Cardiac muscle cell (in vitro differentiated cells and primary cell): ENCODE measurements around the gene MACROD2. TPM values are rescaled to one million over a fixed set of nuclear protein-coding genes. Genes with fewer than 3 reads are reported as not detected.
A peak's percentile ranks its signal among the peaks of the same experiment; 100 is the strongest.

Experiments
- DNase-seq, 2 donors: peaks; one replicate each; pipeline versions ENCODE4 v3.0.0 to v3.0.0-alpha.2; 2010 to 2017; ENCODE audit warnings: low read depth in 1 of 2, low spot score in 1 of 2
- H3K27ac ChIP-seq: fragments of 200-600 bp; sonication (generic); 2 replicates; pipeline ENCODE4 v1.5.1; 2016
- H3K27me3 ChIP-seq: fragments of 200-600 bp; sonication (generic); 2 replicates; pipeline ENCODE4 v1.6.0; 2016; ENCODE audit warnings: control low read depth
- H3K36me3 ChIP-seq: fragments of 200-600 bp; sonication (generic); 2 replicates; pipeline ENCODE4 v1.5.1; 2016; ENCODE audit warnings: control low read depth
- H3K4me1 ChIP-seq: fragments of 200-600 bp; sonication (generic); 2 replicates; pipeline ENCODE4 v1.8.1; 2017; ENCODE audit warnings: low read depth, mild to moderate bottlenecking, mixed run types
- H3K4me3 ChIP-seq: fragments of 200-600 bp; sonication (generic); 2 replicates; pipeline ENCODE4 v1.5.1; 2016; ENCODE audit warnings: mild to moderate bottlenecking
- H3K9me3 ChIP-seq: fragments of 200-600 bp; sonication (generic); 2 replicates; pipeline ENCODE4 v1.5.1; 2017; ENCODE audit warnings: low read depth, mild to moderate bottlenecking, control low read depth
- polyA plus RNA-seq: library from polyadenylated mRNA; unstranded; fragments of >200 nt; fragmentation: Nextera tagmentation; extraction: Ambion mirVana; gene quantifications from 2 replicates; pipeline ENCODE4 v1.2.1, GENCODE V29; 2016
- total RNA-seq: library from RNA; depleted of rRNA; stranded (reverse); fragments of >200 nt; gene quantifications from 2 replicates; pipeline ENCODE4 v1.2.3, GENCODE V29; 2016
- TF ChIP-seq, protein P1 (sequence below): IDR thresholded peaks from 2 replicates; pipeline ENCODE4 v1.5.1; 2012; ENCODE audit warnings: low read depth, mild to moderate bottlenecking, low read length

The MACROD2 gene
- total and polyA plus RNA-seq, 2 experiments from 2014 or later: 9.3 to 14.4 TPM

DNA sequence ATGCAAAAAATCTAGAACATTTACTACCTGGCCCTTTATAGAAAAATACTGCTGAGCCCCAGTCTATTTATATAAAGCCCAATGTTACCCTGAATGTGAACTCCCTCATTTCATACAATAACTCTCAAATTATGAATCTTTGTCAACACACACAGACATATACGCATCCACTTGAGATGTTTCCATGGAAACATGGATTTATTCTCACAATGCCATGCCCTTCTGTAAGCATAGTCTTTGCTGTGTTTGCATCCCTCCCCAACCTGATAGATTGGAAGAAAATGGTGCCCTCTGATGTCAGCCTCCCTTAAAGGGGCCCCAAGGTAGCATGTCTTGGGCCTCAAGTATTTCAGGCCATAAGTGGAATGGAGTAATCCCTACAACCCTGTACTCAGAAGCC lies 2004.8 kb downstream of the MACROD2 start:
- Histone ChIP-seq H3K4me1 (peaks cover 9% of the 10 kb centered on the region), H3K4me3 (no peak overlapping the region), H3K36me3 (no peaks in the 10 kb centered on the region), H3K27ac (no peak overlapping the region), H3K9me3 (no peaks in the 10 kb centered on the region), H3K27me3 (no peaks in the 10 kb centered on the region)
- TF ChIP-seq, protein P1, sequence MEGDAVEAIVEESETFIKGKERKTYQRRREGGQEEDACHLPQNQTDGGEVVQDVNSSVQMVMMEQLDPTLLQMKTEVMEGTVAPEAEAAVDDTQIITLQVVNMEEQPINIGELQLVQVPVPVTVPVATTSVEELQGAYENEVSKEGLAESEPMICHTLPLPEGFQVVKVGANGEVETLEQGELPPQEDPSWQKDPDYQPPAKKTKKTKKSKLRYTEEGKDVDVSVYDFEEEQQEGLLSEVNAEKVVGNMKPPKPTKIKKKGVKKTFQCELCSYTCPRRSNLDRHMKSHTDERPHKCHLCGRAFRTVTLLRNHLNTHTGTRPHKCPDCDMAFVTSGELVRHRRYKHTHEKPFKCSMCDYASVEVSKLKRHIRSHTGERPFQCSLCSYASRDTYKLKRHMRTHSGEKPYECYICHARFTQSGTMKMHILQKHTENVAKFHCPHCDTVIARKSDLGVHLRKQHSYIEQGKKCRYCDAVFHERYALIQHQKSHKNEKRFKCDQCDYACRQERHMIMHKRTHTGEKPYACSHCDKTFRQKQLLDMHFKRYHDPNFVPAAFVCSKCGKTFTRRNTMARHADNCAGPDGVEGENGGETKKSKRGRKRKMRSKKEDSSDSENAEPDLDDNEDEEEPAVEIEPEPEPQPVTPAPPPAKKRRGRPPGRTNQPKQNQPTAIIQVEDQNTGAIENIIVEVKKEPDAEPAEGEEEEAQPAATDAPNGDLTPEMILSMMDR: no peak
- no peak for DNase-seq

DNA sequence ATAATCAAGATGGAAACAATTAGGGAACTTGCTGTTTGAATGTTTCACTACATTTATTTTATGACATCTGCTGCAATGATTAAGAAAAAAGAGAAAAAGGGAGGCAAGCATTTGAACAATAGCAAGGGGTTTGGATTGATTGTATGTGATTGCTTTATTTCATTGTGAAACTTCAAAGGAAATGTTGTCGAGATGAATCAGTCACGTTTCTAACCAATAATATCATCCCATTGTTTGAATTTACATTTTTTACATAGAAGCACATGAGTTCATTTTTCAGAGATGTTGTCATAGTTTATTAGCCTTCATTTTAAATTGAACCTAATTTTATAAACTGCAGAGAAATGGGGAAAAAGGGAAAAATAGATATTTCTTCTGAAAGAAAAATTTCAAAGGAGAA lies 2006.0 kb downstream of the MACROD2 start:
- peaks cover 15% of the 10 kb centered on the region for H3K4me1 ChIP-seq
- no peak overlapping the region for H3K27ac ChIP-seq
- H3K9me3 ChIP-seq: no peaks in the 10 kb centered on the region
- no peaks in the 10 kb centered on the region for H3K27me3 ChIP-seq
- no peaks in the 10 kb centered on the region for H3K36me3 ChIP-seq
- DNase-seq: no peak
- TF ChIP-seq, protein P1: no peak
- H3K4me3 ChIP-seq: no peak overlapping the region

DNA sequence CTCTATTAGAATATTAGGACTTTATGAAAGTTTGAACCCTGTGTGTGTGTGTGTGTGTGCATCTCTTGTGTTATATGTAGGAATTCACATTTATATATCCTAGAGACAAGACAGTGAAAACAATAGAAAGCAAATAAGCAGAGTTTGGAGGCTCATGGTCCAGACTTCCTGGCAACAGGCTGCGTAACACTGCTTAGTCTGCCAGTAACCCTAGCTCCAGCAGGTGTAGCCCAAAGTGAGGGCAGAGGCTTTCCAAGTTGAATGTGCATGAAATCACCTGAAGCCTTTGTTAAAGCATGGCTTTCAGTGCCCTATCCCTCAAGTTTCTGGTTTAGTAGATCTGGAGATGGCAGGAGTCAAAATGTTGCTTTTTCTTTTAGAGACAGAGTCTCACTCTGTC lies 2008.0 kb downstream of the MACROD2 start:
- H3K27me3 ChIP-seq: no peaks in the 10 kb centered on the region
- H3K36me3 ChIP-seq: no peaks in the 10 kb centered on the region
- H3K9me3 ChIP-seq: no peaks in the 10 kb centered on the region
- no peak overlapping the region for H3K4me3 ChIP-seq
- H3K27ac ChIP-seq: no peak overlapping the region
- DNase-seq: no peak
- peaks cover 19% of the 10 kb centered on the region for H3K4me1 ChIP-seq
- TF ChIP-seq, protein P1: no peak

DNA sequence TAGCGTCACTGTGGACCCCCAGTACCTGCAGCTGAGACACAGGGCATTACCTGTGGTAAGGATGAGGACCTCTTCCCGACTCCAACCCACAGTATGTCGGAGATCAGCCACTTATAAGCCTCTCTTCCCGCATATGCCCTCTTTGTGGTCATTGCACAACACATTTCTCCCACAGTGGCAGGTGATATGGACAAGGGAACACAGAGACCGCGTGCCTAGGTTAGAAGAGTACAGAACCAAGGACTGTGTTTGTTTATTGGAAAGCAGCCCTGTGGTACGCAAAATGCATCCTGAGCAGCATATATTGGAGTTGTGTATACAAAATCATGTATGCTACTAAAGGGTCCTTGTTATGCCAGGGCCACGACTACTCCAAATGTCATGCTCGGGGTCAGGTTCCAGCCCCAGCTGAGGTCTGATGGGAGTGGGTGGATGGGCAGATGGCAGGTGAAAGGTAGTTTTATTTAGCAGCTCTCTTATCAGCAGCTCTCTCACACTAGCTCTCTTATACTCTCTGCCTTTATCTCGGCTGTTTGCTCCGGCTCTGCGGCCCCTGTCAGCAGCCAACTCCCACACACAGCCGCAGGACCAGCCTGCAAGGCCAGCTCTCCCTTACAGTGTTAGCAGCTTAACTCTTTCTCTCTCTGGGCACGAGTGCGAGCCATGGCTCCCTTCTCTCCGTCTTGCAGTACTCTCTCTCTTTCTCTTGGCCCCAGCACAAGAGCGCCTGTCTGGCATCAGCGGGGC lies 2009.0 kb downstream of the MACROD2 start:
- peak; percentile 1 to 85 for DNase-seq
- peaks cover 19% of the 10 kb centered on the region for H3K4me1 ChIP-seq
- TF ChIP-seq, protein P1: no peak
- H3K27ac ChIP-seq: no peak overlapping the region
- H3K9me3 ChIP-seq: no peaks in the 10 kb centered on the region
- no peaks in the 10 kb centered on the region for H3K27me3 ChIP-seq
- H3K36me3 ChIP-seq: no peaks in the 10 kb centered on the region
- H3K4me3 ChIP-seq: no peak overlapping the region

DNA sequence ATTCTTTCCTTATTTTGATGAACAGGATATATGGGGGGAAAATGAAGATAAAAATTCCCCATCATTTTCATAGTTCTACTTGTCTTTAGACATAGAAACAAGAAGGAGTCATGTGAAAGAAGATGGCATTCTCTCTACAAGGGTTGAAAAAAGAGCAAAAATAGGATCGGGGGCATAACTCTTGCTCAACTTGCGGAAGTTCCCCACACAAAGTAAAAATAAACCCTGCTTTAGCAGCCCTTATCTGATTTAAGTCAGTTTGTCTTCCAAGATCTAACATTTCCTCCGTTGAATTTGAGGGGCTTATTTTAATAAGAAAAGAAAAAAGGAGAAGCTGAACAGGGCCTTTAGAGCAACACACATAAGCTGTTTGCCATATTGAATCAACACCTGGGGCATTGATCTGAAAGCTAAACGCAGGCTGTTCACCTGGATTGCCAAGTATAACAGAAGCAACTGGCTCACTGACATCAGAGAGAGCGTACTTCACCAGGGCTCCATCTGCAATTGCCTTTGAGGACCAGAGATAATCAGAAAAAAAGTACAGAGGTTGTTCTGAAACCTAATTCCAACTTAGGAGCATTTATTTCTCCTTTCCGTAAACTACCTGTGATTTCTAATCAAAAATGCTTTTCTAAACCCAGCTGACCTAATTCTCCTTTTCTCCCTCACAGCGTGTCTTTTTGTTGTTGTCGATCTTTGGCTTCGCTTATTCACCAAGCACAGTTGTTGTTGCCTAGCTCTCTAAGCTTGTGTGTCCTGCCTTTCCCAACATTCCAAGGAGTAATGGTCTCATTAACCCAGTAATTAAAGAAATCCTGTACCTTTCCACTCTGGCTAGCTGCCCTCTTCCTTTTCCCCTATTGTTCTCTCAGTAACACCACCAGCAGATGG lies 2010.0 kb downstream of the MACROD2 start:
- no peak overlapping the region for H3K4me3 ChIP-seq

More for the DNA sequence above, 2010.0 kb downstream of the MACROD2 start:
- DNase-seq: no peak
- Histone ChIP-seq H3K4me1 (peaks cover 19% of the 10 kb centered on the region), H3K27me3 (no peaks in the 10 kb centered on the region), H3K27ac (no peak overlapping the region), H3K9me3 (no peaks in the 10 kb centered on the region), H3K36me3 (no peaks in the 10 kb centered on the region)
- TF ChIP-seq, protein P1: no peak
